ENCODE results near the gene GOLGA5.
"Not testable (repeated sequence)": the region's sequence is repeated elsewhere in the genome, so short reads cannot be mapped to it uniquely, and the experiment has no call there.

GOLGA5 gene

GRCh38 chr14:92853136-92853535, 59.0 kb downstream of the GOLGA5 start:
- not testable (repeated sequence) for H3K4me3 ChIP-seq (ENCODE audit: low read length)

GRCh38 chr14:92860049-92860840, 66.1 kb downstream of the GOLGA5 start:
- Histone ChIP-seq H3K4me1 (ENCODE audit: insufficient read depth, low read length) (no peaks in the 10 kb centered on the region), H3K27me3 (ENCODE audit: insufficient read depth, low read length) (no peaks in the 10 kb centered on the region), H3K9me3 (ENCODE audit: low read length) (no peaks in the 10 kb centered on the region), H3K4me3 (ENCODE audit: low read length) (no peak overlapping the region), H2AFZ (ENCODE audit: low read depth, low read length) (no peak overlapping the region), H3K36me3 (ENCODE audit: insufficient read depth, low read length) (no peaks in the 10 kb centered on the region)

More at GRCh38 chr14:92853136-92853535, 59.0 kb downstream of the GOLGA5 start:
- H3K9me3 ChIP-seq (ENCODE audit: low read length); H3K4me1 ChIP-seq (ENCODE audit: insufficient read depth, low read length); H2AFZ ChIP-seq (ENCODE audit: low read depth, low read length); H3K36me3 ChIP-seq (ENCODE audit: insufficient read depth, low read length); H3K27me3 ChIP-seq (ENCODE audit: insufficient read depth, low read length): not testable (repeated sequence)

GRCh38 chr14:92861856-92862745, 68.0 kb downstream of the GOLGA5 start:
- H3K4me1 ChIP-seq (ENCODE audit: insufficient read depth, low read length), result no peaks in the 10 kb centered on the region
- H3K9me3 ChIP-seq (ENCODE audit: low read length), result peaks cover 2% of the 10 kb centered on the region
- no peak overlapping the region for H3K4me3 ChIP-seq (ENCODE audit: low read length)
- no peaks in the 10 kb centered on the region for H3K36me3 ChIP-seq (ENCODE audit: insufficient read depth, low read length)
- no peaks in the 10 kb centered on the region for H3K27me3 ChIP-seq (ENCODE audit: insufficient read depth, low read length)
- no peak overlapping the region for H2AFZ ChIP-seq (ENCODE audit: low read depth, low read length)

GRCh38 chr14:92863286-92864080, 69.4 kb downstream of the GOLGA5 start:
- H3K36me3 ChIP-seq (ENCODE audit: insufficient read depth, low read length), result no peaks in the 10 kb centered on the region

GRCh38 chr14:92865674-92866073, 71.6 kb downstream of the GOLGA5 start:
- Histone ChIP-seq H2AFZ (ENCODE audit: low read depth, low read length) (no peak overlapping the region), H3K27me3 (ENCODE audit: insufficient read depth, low read length) (no peaks in the 10 kb centered on the region), H3K36me3 (ENCODE audit: insufficient read depth, low read length) (no peaks in the 10 kb centered on the region), H3K9me3 (ENCODE audit: low read length) (peaks cover 2% of the 10 kb centered on the region), H3K4me3 (ENCODE audit: low read length) (no peak overlapping the region), H3K4me1 (ENCODE audit: insufficient read depth, low read length) (no peaks in the 10 kb centered on the region)

More at GRCh38 chr14:92863286-92864080, 69.4 kb downstream of the GOLGA5 start:
- H3K4me3 ChIP-seq (ENCODE audit: low read length), result no peak overlapping the region
- H2AFZ ChIP-seq (ENCODE audit: low read depth, low read length), result no peak overlapping the region
- no peaks in the 10 kb centered on the region for H3K27me3 ChIP-seq (ENCODE audit: insufficient read depth, low read length)
- peaks cover 2% of the 10 kb centered on the region for H3K9me3 ChIP-seq (ENCODE audit: low read length)
- no peaks in the 10 kb centered on the region for H3K4me1 ChIP-seq (ENCODE audit: insufficient read depth, low read length)

- H2AFZ ChIP-seq (ENCODE audit: low read depth, low read length), result no peak overlapping the region
- no peak overlapping the region for H3K4me3 ChIP-seq (ENCODE audit: low read length)
- H3K9me3 ChIP-seq (ENCODE audit: low read length), result peaks cover 2% of the 10 kb centered on the region
- H3K36me3 ChIP-seq (ENCODE audit: insufficient read depth, low read length), result no peaks in the 10 kb centered on the region
- H3K27me3 ChIP-seq (ENCODE audit: insufficient read depth, low read length), result no peaks in the 10 kb centered on the region
- H3K4me1 ChIP-seq (ENCODE audit: insufficient read depth, low read length), result no peaks in the 10 kb centered on the region
Observed at GRCh38 chr14:92866181-92866752, 72.2 kb downstream of the GOLGA5 start.

- Histone ChIP-seq H3K4me1 (ENCODE audit: insufficient read depth, low read length) (no peaks in the 10 kb centered on the region), H3K4me3 (ENCODE audit: low read length) (no peak overlapping the region), H3K9me3 (ENCODE audit: low read length) (peaks cover 2% of the 10 kb centered on the region), H3K27me3 (ENCODE audit: insufficient read depth, low read length) (no peaks in the 10 kb centered on the region), H2AFZ (ENCODE audit: low read depth, low read length) (no peak overlapping the region), H3K36me3 (ENCODE audit: insufficient read depth, low read length) (no peaks in the 10 kb centered on the region)
Observed at GRCh38 chr14:92866901-92867865, 73.1 kb downstream of the GOLGA5 start.

GRCh38 chr14:92874962-92875661, 81.0 kb downstream of the GOLGA5 start:
- Histone ChIP-seq H3K4me3 (ENCODE audit: low read length) (no peak overlapping the region), H3K27me3 (ENCODE audit: insufficient read depth, low read length) (peaks cover 2% of the 10 kb centered on the region), H3K9me3 (ENCODE audit: low read length) (no peaks in the 10 kb centered on the region), H2AFZ (ENCODE audit: low read depth, low read length) (no peak overlapping the region), H3K36me3 (ENCODE audit: insufficient read depth, low read length) (no peaks in the 10 kb centered on the region), H3K4me1 (ENCODE audit: insufficient read depth, low read length) (peaks cover 10% of the 10 kb centered on the region)

GRCh38 chr14:92877757-92878431, 83.8 kb downstream of the GOLGA5 start:
- H3K9me3 ChIP-seq (ENCODE audit: low read length), result no peaks in the 10 kb centered on the region
- H3K27me3 ChIP-seq (ENCODE audit: insufficient read depth, low read length), result peaks cover 2% of the 10 kb centered on the region
- H2AFZ ChIP-seq (ENCODE audit: low read depth, low read length), result peak overlapping the region; percentile 9
- H3K4me3 ChIP-seq (ENCODE audit: low read length), result no peak overlapping the region
- peaks cover 10% of the 10 kb centered on the region for H3K4me1 ChIP-seq (ENCODE audit: insufficient read depth, low read length)
- H3K36me3 ChIP-seq (ENCODE audit: insufficient read depth, low read length), result no peaks in the 10 kb centered on the region

- Histone ChIP-seq H3K36me3 (ENCODE audit: insufficient read depth, low read length) (no peaks in the 10 kb centered on the region), H3K4me3 (ENCODE audit: low read length) (no peak overlapping the region), H3K27me3 (ENCODE audit: insufficient read depth, low read length) (peaks cover 2% of the 10 kb centered on the region), H3K4me1 (ENCODE audit: insufficient read depth, low read length) (peaks cover 10% of the 10 kb centered on the region), H2AFZ (ENCODE audit: low read depth, low read length) (no peak overlapping the region), H3K9me3 (ENCODE audit: low read length) (no peaks in the 10 kb centered on the region)
Observed at GRCh38 chr14:92880351-92880750, 86.2 kb downstream of the GOLGA5 start.

GRCh38 chr14:92880851-92881250, 86.7 kb downstream of the GOLGA5 start:
- no peak overlapping the region for H2AFZ ChIP-seq (ENCODE audit: low read depth, low read length)
- H3K4me1 ChIP-seq (ENCODE audit: insufficient read depth, low read length), result peaks cover 10% of the 10 kb centered on the region
- no peaks in the 10 kb centered on the region for H3K36me3 ChIP-seq (ENCODE audit: insufficient read depth, low read length)
- no peak overlapping the region for H3K4me3 ChIP-seq (ENCODE audit: low read length)
- H3K27me3 ChIP-seq (ENCODE audit: insufficient read depth, low read length), result peaks cover 2% of the 10 kb centered on the region
- H3K9me3 ChIP-seq (ENCODE audit: low read length), result no peaks in the 10 kb centered on the region

All from neuron (in vitro differentiated cells).